A673 (cell line): Measurements from ENCODE around the gene ALG14.

ENCODE experiments used
- CTCF ChIP-seq: fragments of 300-800, 200-600 bp; sonication (generic); conservative IDR thresholded peaks from 2 replicates; pipeline ENCODE4 v1.5.1; 2017; ENCODE audit warnings: low read depth, mild to moderate bottlenecking, antibody characterized with exemption, low read length, moderate library complexity, mixed read lengths
- EZH2 ChIP-seq: fragments of 200-600 bp; sonication (generic); IDR thresholded peaks from 2 replicates; pipeline ENCODE4 v1.6.1; 2017; ENCODE audit warnings: borderline replicate concordance, low read depth, mild to moderate bottlenecking, mixed read lengths, antibody characterized with exemption, low read length; ENCODE audit not compliant: poor library complexity, severe bottlenecking

- TF ChIP-seq CTCF: no peak
- TF ChIP-seq EZH2: no peak
These were observed 38.3 kb upstream of the ALG14 start for GRCh38 chr1:95111014-95111413.
